DOHH2 (cell line): ENCODE data around the gene EML3.

Experiments used
- EZH2phosphoT487 ChIP-seq: fragments of 200-600 bp; sonication (generic); IDR thresholded peaks from 2 replicates; pipeline ENCODE4 v1.6.1; 2017; ENCODE audit warnings: borderline replicate concordance, mild to moderate bottlenecking, antibody characterized with exemption, low read length, moderate library complexity, mixed read lengths
- TF ChIP-seq, protein P1 (sequence below): fragments of 200-600 bp; sonication (generic); IDR thresholded peaks from one replicate; pipeline ENCODE4 v1.5.1; 2014; ENCODE audit warnings: antibody characterized with exemption, mild to moderate bottlenecking, low read depth, low read length; ENCODE audit not compliant: poor library complexity, severe bottlenecking

- TF ChIP-seq, protein P1, sequence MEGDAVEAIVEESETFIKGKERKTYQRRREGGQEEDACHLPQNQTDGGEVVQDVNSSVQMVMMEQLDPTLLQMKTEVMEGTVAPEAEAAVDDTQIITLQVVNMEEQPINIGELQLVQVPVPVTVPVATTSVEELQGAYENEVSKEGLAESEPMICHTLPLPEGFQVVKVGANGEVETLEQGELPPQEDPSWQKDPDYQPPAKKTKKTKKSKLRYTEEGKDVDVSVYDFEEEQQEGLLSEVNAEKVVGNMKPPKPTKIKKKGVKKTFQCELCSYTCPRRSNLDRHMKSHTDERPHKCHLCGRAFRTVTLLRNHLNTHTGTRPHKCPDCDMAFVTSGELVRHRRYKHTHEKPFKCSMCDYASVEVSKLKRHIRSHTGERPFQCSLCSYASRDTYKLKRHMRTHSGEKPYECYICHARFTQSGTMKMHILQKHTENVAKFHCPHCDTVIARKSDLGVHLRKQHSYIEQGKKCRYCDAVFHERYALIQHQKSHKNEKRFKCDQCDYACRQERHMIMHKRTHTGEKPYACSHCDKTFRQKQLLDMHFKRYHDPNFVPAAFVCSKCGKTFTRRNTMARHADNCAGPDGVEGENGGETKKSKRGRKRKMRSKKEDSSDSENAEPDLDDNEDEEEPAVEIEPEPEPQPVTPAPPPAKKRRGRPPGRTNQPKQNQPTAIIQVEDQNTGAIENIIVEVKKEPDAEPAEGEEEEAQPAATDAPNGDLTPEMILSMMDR = no peak
- TF ChIP-seq EZH2phosphoT487 = no peak
Observed at GRCh38 chr11:62604460-62605120, 8.0 kb downstream of the EML3 start.
